ENCODE results near the gene CCDC24. TPM values are rescaled to one million over a fixed set of nuclear protein-coding genes. Genes with fewer than 3 reads are reported as not detected.

CCDC24 gene
- total RNA-seq, result 1 to 10 TPM; 1.2 to 2.0 TPM

DNA sequence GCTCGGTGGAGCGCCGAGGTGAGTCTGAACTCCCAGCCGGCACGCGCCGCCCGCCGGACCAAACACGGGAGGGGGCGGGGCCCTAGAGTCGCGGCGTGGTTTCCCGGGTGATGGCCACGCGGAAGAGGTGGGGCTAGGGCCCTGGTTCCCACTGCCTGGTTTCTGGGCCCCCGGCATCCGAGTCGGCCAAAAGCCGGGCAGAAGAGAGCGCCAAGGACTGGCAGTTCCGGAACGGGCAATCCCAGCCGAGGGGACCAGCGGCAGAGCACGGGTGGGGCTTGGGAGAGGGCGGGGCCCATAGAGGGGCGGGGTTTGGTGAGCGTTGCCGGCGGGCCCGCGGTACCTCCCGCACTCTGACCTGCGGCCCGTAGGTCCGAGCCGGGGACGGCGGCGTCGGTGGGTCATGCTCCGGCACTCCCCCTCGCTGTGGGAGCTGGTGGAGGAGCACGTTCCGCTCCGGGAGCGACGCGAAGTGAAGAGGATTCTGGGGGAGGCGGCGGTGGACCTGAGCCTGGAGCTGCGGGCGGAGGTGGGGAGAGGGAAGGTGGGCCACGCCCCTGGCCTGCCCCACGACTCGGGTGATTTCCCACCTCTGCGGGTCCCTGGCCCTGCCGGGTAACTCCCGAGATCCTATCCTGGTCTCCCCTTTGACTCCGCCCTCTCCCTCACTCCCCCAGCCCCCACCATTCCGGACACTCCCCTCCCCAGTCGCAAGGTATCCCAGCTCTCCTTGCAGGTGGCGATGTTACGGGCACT, at the start of gene CCDC24:
TSS of gene CCDC24 (plus strand) at position 124 of the 756 bp plus-strand sequence. CDS start at position 404, 280 bp downstream.
- Mint-ChIP-seq H3K4me1 (peaks cover 8% of the 10 kb centered on the region), H3K27me3 (no peaks in the 10 kb centered on the region), H3K36me3 (ENCODE audit: low read depth) (no peaks in the 10 kb centered on the region), H3K27ac (peak within 1 kb of the TSS; percentile 65), H3K4me3 (peak within 1 kb of the TSS; percentile 79), H3K9me3 (ENCODE audit: low read depth) (no peaks in the 10 kb centered on the region)
- DNase-seq (peak; percentile 82), ATAC-seq (peak; percentile 82)
- CTCF ChIA-PET, result interaction anchor here (0.6 to 2.8 kb wide), 5 partner anchors 14 to 57 kb away, joined by 3 to 21 read pairs (median 3); no protein-coding TSS in a partner anchor
- POLR2A ChIA-PET, result interaction anchor here (0.5 to 1.3 kb wide), 3 partner anchors 16 to 210 kb away, joined by 3 to 8 read pairs (median 3); no protein-coding TSS in a partner anchor
- intact Hi-C loops (cut with DNase I, micrococcal nuclease), result loop anchor here (1.0 to 5.0 kb wide), 6 partner anchors 17 to 364 kb away; partner anchors contain the start of genes ATP6V0B (in 2 of the 2), ERI3 (in 1 of the 2), IPO13 (in 1 of the 2) and ST3GAL3 (in 1 of the 2)

- H3K36me3 Mint-ChIP-seq (ENCODE audit: low read depth), result peaks cover 22% of the 10 kb centered on the region
- H3K9me3 Mint-ChIP-seq (ENCODE audit: low read depth), result no peaks in the 10 kb centered on the region
- peaks cover 17% of the 10 kb centered on the region for H3K4me1 Mint-ChIP-seq
- no peaks in the 10 kb centered on the region for H3K27me3 Mint-ChIP-seq
- no peak for ATAC-seq
- CTCF ChIA-PET, result interaction anchor here (0.7 to 5.9 kb wide), 2 partner anchors 7 to 335 kb away, joined by 3 to 96 read pairs; partner anchors contain the start of gene ARTN
- no peak for DNase-seq
- POLR2A ChIA-PET, result no interaction called here
- intact Hi-C loops (cut with DNase I, micrococcal nuclease), result no loop called here
- no peak overlapping the region for H3K4me3 Mint-ChIP-seq
- no peak overlapping the region for H3K27ac Mint-ChIP-seq
These were observed 49.0 kb upstream of the CCDC24 start for GRCh38 chr1:43942411-43942810.

DNA sequence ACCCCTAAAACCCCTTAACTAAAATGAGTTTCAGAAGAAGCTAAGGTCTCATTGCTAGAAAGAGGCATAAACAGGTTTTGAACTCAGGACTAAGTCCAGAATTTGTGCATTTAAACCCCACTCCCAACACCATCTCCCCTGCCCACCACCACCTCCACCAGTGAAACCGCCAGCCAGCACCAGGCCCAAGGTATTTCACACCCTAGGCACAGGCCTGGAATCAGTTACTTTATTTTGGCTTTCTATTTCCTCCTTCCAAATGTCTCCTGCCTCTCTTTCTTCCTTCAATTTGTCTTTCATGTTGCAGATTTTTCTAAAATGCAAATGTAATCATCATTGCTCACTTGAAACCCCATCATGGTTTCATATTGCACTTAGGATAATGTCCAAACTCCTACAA, 46.5 kb upstream of the CCDC24 start:
- Mint-ChIP-seq H3K27me3 (no peaks in the 10 kb centered on the region), H3K36me3 (ENCODE audit: low read depth) (peaks cover 19% of the 10 kb centered on the region), H3K4me1 (peaks cover 30% of the 10 kb centered on the region), H3K4me3 (peak overlapping the region; percentile 94), H3K27ac (peak overlapping the region; percentile 75), H3K9me3 (ENCODE audit: low read depth) (no peaks in the 10 kb centered on the region)
- intact Hi-C loops (cut with DNase I, micrococcal nuclease), result loop anchor here (5.0 kb wide), 2 partner anchors 102 to 238 kb away; partner anchors contain the start of gene ST3GAL3 (in 1 of the 2)
- CTCF ChIA-PET, result interaction anchor here (1.0 to 5.9 kb wide), 3 partner anchors 10 to 181 kb away, joined by 3 to 96 read pairs (median 20); partner anchors contain the start of gene ARTN
- no peak for ATAC-seq
- DNase-seq, result no peak
- POLR2A ChIA-PET, result interaction anchor here (1.2 to 1.4 kb wide), 2 partner anchors 11 to 238 kb away, joined by 3 to 4 read pairs; partner anchors contain the start of genes ARTN and ST3GAL3

GRCh38 chr1:43945674-43946235, 45.6 kb upstream of the CCDC24 start:
- peak overlapping the region; percentile 96 for H3K27ac Mint-ChIP-seq
- H3K4me3 Mint-ChIP-seq, result peak overlapping the region; percentile 94
- CTCF ChIA-PET, result interaction anchor here (0.7 to 5.9 kb wide), 13 partner anchors 9 to 296 kb away, joined by 3 to 96 read pairs (median 3); partner anchors contain the start of genes ARTN, DPH2, KDM4A and ST3GAL3
- intact Hi-C loops (cut with DNase I, micrococcal nuclease), result loop anchor here (1.0 to 5.0 kb wide), 16 partner anchors 24 to 1021 kb away; partner anchors contain the start of genes ATP6V0B (in 2 of the 2), KDM4A (in 2 of the 2), ST3GAL3 (in 2 of the 2) and CCDC24 (in 1 of the 2)
- POLR2A ChIA-PET, result interaction anchor here (0.6 to 1.4 kb wide), 3 partner anchors 12 to 239 kb away, joined by 3 to 4 read pairs (median 3); partner anchors contain the start of genes ARTN and ST3GAL3
- no peaks in the 10 kb centered on the region for H3K9me3 Mint-ChIP-seq (ENCODE audit: low read depth)
- no peak for ATAC-seq
- no peaks in the 10 kb centered on the region for H3K27me3 Mint-ChIP-seq
- peaks cover 19% of the 10 kb centered on the region for H3K36me3 Mint-ChIP-seq (ENCODE audit: low read depth)
- no peak for DNase-seq
- peaks cover 36% of the 10 kb centered on the region for H3K4me1 Mint-ChIP-seq

- H3K4me1 Mint-ChIP-seq, result peaks cover 37% of the 10 kb centered on the region
These were observed 45.0 kb upstream of the CCDC24 start, which contains the start of gene IPO13 for GRCh38 chr1:43946236-43947060. TSS of gene IPO13 (plus strand) at chr1:43946950. CDS start at chr1:43947601, 651 bp downstream.

DNA sequence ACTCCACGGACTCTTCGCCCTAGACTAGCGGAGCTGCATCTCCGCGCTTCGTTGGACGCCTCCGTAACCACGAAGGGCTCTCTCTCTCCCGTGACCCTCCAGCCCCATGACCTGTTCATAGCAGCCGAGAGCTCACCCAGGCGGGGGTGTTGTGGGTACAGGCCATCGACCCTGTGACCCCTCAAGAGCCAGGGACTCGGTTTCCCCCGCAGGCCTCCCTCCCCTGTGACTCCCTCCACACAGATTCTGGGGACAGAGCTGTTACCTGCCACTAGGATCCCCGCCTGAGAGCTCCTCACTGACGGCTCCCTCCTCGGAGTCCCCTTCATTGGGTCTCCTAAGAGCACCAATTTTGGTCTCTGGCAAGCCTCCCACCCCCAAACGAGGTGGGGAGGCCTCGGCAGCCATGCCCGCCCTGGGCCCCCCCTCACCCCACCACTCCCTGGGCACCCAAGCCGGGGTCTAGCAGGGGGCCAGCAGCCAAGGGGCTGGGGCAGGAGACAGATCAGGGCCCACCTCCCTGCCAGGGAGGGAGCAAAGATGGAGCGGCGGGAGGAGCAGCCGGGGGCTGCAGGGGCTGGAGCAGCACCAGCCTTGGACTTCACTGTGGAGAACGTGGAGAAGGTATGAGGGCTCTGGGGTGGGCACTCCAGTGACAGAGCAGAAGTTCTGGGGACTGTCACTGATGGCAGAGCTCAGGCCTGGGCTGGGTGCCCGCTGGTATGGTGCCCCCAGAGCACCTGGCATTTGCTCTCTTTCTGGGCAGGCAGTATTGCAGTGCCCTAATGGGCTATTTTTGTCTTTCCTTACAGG, 44.1 kb upstream of the CCDC24 start:
- POLR2A ChIA-PET, result interaction anchor here (0.5 to 1.7 kb wide), 4 partner anchors 9 to 241 kb away, joined by 3 to 14 read pairs (median 4); no protein-coding TSS in a partner anchor
- no peaks in the 10 kb centered on the region for H3K9me3 Mint-ChIP-seq (ENCODE audit: low read depth)
- H3K27me3 Mint-ChIP-seq, result no peaks in the 10 kb centered on the region
- intact Hi-C loops (cut with DNase I, micrococcal nuclease), result loop anchor here (2.0 to 5.0 kb wide), 3 partner anchors 100 to 588 kb away; partner anchors contain the start of genes CDC20 (in 1 of the 2) and ST3GAL3 (in 1 of the 2)
- H3K27ac Mint-ChIP-seq, result peak overlapping the region; percentile 89
- CTCF ChIA-PET, result interaction anchor here (0.6 to 5.9 kb wide), 9 partner anchors 8 to 240 kb away, joined by 3 to 96 read pairs (median 4); partner anchors contain the start of genes ARTN and DPH2
- peaks cover 38% of the 10 kb centered on the region for H3K4me1 Mint-ChIP-seq
- peaks cover 19% of the 10 kb centered on the region for H3K36me3 Mint-ChIP-seq (ENCODE audit: low read depth)
- DNase-seq (peak; percentile 34), ATAC-seq (peak; percentile 4)
- H3K4me3 Mint-ChIP-seq, result peak overlapping the region; percentile 94

More at GRCh38 chr1:43946236-43947060, 45.0 kb upstream of the CCDC24 start, which contains the start of gene IPO13:
- peak; percentile 98 for DNase-seq
- intact Hi-C loops (cut with DNase I, micrococcal nuclease), result loop anchor here (1.0 to 5.0 kb wide), 16 partner anchors 23 to 1022 kb away; partner anchors contain the start of genes ATP6V0B (in 2 of the 2), KDM4A (in 2 of the 2), ST3GAL3 (in 2 of the 2) and CCDC24 (in 1 of the 2)
- POLR2A ChIA-PET, result interaction anchor here (0.5 to 1.4 kb wide), 4 partner anchors 232 to 240 kb away, joined by 3 read pairs; partner anchors contain the start of gene ST3GAL3
- H3K36me3 Mint-ChIP-seq (ENCODE audit: low read depth), result peaks cover 19% of the 10 kb centered on the region
- H3K27me3 Mint-ChIP-seq, result no peaks in the 10 kb centered on the region
- peak; percentile 96 for ATAC-seq
- H3K4me3 Mint-ChIP-seq, result peak within 1 kb of the TSS; percentile 94
- H3K27ac Mint-ChIP-seq, result peak within 1 kb of the TSS; percentile 96
- H3K9me3 Mint-ChIP-seq (ENCODE audit: low read depth), result no peaks in the 10 kb centered on the region
- CTCF ChIA-PET, result interaction anchor here (0.6 to 5.9 kb wide), 14 partner anchors 8 to 296 kb away, joined by 3 to 96 read pairs (median 4); partner anchors contain the start of genes ARTN, DPH2, KDM4A and ST3GAL3

GRCh38 chr1:43947874-43948437, 43.4 kb upstream of the CCDC24 start:
- intact Hi-C loops (cut with DNase I, micrococcal nuclease), result loop anchor here (2.0 to 5.0 kb wide), 3 partner anchors 99 to 589 kb away; partner anchors contain the start of genes CDC20 (in 1 of the 2) and ST3GAL3 (in 1 of the 2)
- Mint-ChIP-seq H3K4me1 (peaks cover 38% of the 10 kb centered on the region), H3K27ac (peak overlapping the region; percentile 22), H3K4me3 (peak overlapping the region; percentile 94), H3K36me3 (ENCODE audit: low read depth) (peaks cover 17% of the 10 kb centered on the region), H3K27me3 (no peaks in the 10 kb centered on the region), H3K9me3 (ENCODE audit: low read depth) (no peaks in the 10 kb centered on the region)
- CTCF ChIA-PET, result interaction anchor here (0.6 to 5.9 kb wide), 2 partner anchors 9 to 13 kb away, joined by 3 to 96 read pairs; partner anchors contain the start of gene ARTN
- DNase-seq (no peak), ATAC-seq (no peak)
- POLR2A ChIA-PET, result interaction anchor here (1.7 kb wide), 1 partner anchor 24 kb away, joined by 5 read pairs; no protein-coding TSS in a partner anchor

DNA sequence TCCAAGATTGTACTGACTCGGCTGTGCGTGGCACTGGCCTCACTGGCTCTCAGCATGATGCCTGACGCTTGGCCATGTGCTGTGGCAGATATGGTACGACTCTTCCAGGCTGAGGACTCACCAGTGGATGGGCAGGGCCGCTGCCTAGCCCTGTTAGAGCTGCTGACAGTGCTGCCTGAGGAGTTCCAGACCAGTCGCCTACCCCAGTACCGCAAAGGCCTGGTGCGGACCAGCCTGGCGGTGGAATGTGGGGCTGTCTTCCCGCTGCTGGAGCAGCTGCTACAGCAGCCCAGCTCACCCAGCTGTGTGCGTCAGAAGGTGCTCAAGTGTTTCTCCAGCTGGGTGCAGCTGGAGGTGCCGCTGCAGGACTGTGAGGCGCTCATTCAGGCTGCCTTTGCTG, 41.7 kb upstream of the CCDC24 start:
- peaks cover 34% of the 10 kb centered on the region for H3K4me1 Mint-ChIP-seq
- DNase-seq, result no peak
- H3K4me3 Mint-ChIP-seq, result no peak overlapping the region
- no peaks in the 10 kb centered on the region for H3K9me3 Mint-ChIP-seq (ENCODE audit: low read depth)
- intact Hi-C loops (cut with DNase I, micrococcal nuclease), result loop anchor here (5.0 kb wide), 2 partner anchors 98 to 242 kb away; partner anchors contain the start of gene ST3GAL3 (in 1 of the 2)
- no peak for ATAC-seq
- POLR2A ChIA-PET, result no interaction called here
- CTCF ChIA-PET, result interaction anchor here (1.3 to 3.5 kb wide), 2 partner anchors 10 to 15 kb away, joined by 5 to 12 read pairs; no protein-coding TSS in a partner anchor
- no peaks in the 10 kb centered on the region for H3K27me3 Mint-ChIP-seq
- peaks cover 11% of the 10 kb centered on the region for H3K36me3 Mint-ChIP-seq (ENCODE audit: low read depth)
- no peak overlapping the region for H3K27ac Mint-ChIP-seq
